ENCODE measurements around the gene NEURL3.

NEURL3 gene

DNA sequence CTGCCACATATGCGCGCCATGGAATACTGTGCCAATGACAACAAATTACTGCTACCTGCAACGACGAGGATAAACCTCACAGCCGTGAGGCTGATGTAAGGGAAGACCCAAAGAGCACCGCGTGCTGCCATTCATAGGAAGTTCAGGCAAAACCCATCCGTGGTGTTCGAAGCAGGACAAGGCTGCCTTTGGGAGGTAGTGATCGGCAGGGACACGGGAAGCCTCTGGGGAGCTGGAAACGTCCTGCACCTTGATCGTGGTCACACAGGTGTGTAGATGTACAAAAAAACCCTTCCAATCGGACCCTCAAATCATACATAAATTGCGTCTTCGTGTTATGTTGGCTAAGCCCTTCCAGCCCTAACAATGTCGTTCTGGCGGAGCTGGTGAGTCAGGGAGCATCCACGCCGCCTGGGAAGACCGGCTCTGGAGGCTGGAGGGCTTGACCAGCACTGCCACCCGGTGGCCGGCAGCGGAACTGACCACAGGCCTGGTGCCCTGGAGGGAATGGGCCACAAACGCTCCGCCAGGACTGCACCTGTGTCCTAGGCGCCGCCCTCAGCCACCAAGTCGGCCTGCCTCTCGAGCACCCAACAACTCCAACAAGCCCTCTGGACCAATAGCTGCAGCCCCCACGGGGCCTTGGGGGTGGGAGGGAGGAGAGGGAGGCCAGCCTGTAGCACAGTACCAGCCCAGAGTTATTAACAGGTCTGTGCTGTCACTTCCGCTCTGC, 4.1 kb upstream of the NEURL3 start (continued):
- TF ChIP-seq ZNF629 (tag by site-specific recombination; IDR thresholded peaks at IDR 0.05) (no peak), PBX3 (CRISPR knock-in tag; IDR thresholded peaks at IDR 0.05) (peak; percentile 88), ZNF2 (tag by site-specific recombination; IDR thresholded peaks at IDR 0.05) (peak; percentile 81), ZNF501 (tag by site-specific recombination; IDR thresholded peaks at IDR 0.05) (no peak), GFI1B (tag by site-specific recombination; IDR thresholded peaks at IDR 0.05) (no peak), GLI4 (tag by site-specific recombination; IDR thresholded peaks at IDR 0.05) (no peak), ZNF248 (tag by site-specific recombination; IDR thresholded peaks at IDR 0.05) (no peak), ZSCAN30 (tag by site-specific recombination; IDR thresholded peaks at IDR 0.05) (peak; percentile 55; the same call in 1 of the 2 replicates), ZNF24 (tag by site-specific recombination; IDR thresholded peaks at IDR 0.05) (no peak), ZNF626 (tag by site-specific recombination; IDR thresholded peaks at IDR 0.05) (no peak), OSR2 (tag by site-specific recombination; IDR thresholded peaks at IDR 0.05) (no peak), ZNF76 (tag by site-specific recombination; IDR thresholded peaks at IDR 0.05; ENCODE audit: borderline replicate concordance, low read depth) (no peak), ZNF146 (tag by site-specific recombination; IDR thresholded peaks at IDR 0.05) (no peak), ZNF140 (tag by site-specific recombination; IDR thresholded peaks at IDR 0.05) (no peak), ZNF239 (tag by site-specific recombination; IDR thresholded peaks at IDR 0.05) (no peak), SP3 (tag by site-specific recombination; IDR thresholded peaks at IDR 0.05) (peak; percentile 17; the same call in 1 of the 2 replicates), ZNF423 (tag by site-specific recombination; IDR thresholded peaks at IDR 0.05) (no peak), ZBTB17 (tag by site-specific recombination; IDR thresholded peaks at IDR 0.05) (peak; percentile 43), ZFP37 (tag by site-specific recombination; IDR thresholded peaks at IDR 0.05) (no peak), IKZF3 (tag by site-specific recombination; IDR thresholded peaks at IDR 0.05) (peak; percentile 79), ZNF433 (tag by site-specific recombination; IDR thresholded peaks at IDR 0.05; ENCODE audit: low read depth) (no peak), ZNF221 (tag by site-specific recombination; IDR thresholded peaks at IDR 0.05; ENCODE audit: borderline replicate concordance) (no peak), SCRT2 (tag by site-specific recombination; IDR thresholded peaks at IDR 0.05) (peak; percentile 44; the same call in 1 of the 2 replicates), ZNF660 (tag by site-specific recombination; IDR thresholded peaks at IDR 0.05) (0 out of 2 replicates have a peak, but pooled peaks have one; percentile 29), ZEB2 (tag by site-specific recombination; IDR thresholded peaks at IDR 0.05) (0 out of 2 replicates have a peak, but pooled peaks have one; percentile 18)
- TF ChIP-seq, protein P1, sequence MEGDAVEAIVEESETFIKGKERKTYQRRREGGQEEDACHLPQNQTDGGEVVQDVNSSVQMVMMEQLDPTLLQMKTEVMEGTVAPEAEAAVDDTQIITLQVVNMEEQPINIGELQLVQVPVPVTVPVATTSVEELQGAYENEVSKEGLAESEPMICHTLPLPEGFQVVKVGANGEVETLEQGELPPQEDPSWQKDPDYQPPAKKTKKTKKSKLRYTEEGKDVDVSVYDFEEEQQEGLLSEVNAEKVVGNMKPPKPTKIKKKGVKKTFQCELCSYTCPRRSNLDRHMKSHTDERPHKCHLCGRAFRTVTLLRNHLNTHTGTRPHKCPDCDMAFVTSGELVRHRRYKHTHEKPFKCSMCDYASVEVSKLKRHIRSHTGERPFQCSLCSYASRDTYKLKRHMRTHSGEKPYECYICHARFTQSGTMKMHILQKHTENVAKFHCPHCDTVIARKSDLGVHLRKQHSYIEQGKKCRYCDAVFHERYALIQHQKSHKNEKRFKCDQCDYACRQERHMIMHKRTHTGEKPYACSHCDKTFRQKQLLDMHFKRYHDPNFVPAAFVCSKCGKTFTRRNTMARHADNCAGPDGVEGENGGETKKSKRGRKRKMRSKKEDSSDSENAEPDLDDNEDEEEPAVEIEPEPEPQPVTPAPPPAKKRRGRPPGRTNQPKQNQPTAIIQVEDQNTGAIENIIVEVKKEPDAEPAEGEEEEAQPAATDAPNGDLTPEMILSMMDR (tag by site-specific recombination; IDR thresholded peaks at IDR 0.05) = peak; percentile 95
- TF ChIP-seq, protein P2, sequence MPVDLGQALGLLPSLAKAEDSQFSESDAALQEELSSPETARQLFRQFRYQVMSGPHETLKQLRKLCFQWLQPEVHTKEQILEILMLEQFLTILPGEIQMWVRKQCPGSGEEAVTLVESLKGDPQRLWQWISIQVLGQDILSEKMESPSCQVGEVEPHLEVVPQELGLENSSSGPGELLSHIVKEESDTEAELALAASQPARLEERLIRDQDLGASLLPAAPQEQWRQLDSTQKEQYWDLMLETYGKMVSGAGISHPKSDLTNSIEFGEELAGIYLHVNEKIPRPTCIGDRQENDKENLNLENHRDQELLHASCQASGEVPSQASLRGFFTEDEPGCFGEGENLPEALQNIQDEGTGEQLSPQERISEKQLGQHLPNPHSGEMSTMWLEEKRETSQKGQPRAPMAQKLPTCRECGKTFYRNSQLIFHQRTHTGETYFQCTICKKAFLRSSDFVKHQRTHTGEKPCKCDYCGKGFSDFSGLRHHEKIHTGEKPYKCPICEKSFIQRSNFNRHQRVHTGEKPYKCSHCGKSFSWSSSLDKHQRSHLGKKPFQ (tag by site-specific recombination; IDR thresholded peaks at IDR 0.05) = no peak
- TF ChIP-seq, protein P3, sequence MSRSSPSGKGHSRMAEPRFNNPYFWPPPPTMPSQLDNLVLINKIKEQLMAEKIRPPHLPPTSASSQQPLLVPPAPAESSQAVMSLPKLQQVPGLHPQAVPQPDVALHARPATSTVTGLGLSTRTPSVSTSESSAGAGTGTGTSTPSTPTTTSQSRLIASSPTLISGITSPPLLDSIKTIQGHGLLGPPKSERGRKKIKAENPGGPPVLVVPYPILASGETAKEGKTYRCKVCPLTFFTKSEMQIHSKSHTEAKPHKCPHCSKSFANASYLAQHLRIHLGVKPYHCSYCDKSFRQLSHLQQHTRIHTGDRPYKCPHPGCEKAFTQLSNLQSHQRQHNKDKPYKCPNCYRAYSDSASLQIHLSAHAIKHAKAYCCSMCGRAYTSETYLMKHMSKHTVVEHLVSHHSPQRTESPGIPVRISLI (tag by site-specific recombination; IDR thresholded peaks at IDR 0.05) = no peak
- TF ChIP-seq, protein P4, sequence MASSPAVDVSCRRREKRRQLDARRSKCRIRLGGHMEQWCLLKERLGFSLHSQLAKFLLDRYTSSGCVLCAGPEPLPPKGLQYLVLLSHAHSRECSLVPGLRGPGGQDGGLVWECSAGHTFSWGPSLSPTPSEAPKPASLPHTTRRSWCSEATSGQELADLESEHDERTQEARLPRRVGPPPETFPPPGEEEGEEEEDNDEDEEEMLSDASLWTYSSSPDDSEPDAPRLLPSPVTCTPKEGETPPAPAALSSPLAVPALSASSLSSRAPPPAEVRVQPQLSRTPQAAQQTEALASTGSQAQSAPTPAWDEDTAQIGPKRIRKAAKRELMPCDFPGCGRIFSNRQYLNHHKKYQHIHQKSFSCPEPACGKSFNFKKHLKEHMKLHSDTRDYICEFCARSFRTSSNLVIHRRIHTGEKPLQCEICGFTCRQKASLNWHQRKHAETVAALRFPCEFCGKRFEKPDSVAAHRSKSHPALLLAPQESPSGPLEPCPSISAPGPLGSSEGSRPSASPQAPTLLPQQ (tag by site-specific recombination; IDR thresholded peaks at IDR 0.05) = no peak
- TF ChIP-seq, protein P5, sequence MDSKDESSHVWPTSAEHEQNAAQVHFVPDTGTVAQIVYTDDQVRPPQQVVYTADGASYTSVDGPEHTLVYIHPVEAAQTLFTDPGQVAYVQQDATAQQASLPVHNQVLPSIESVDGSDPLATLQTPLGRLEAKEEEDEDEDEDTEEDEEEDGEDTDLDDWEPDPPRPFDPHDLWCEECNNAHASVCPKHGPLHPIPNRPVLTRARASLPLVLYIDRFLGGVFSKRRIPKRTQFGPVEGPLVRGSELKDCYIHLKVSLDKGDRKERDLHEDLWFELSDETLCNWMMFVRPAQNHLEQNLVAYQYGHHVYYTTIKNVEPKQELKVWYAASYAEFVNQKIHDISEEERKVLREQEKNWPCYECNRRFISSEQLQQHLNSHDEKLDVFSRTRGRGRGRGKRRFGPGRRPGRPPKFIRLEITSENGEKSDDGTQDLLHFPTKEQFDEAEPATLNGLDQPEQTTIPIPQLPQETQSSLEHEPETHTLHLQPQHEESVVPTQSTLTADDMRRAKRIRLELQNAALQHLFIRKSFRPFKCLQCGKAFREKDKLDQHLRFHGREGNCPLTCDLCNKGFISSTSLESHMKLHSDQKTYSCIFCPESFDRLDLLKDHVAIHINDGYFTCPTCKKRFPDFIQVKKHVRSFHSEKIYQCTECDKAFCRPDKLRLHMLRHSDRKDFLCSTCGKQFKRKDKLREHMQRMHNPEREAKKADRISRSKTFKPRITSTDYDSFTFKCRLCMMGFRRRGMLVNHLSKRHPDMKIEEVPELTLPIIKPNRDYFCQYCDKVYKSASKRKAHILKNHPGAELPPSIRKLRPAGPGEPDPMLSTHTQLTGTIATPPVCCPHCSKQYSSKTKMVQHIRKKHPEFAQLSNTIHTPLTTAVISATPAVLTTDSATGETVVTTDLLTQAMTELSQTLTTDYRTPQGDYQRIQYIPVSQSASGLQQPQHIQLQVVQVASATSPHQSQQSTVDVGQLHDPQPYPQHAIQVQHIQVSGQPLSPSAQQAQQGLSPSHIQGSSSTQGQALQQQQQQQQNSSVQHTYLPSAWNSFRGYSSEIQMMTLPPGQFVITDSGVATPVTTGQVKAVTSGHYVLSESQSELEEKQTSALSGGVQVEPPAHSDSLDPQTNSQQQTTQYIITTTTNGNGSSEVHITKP (tag by site-specific recombination; IDR thresholded peaks at IDR 0.05) = 0 out of 2 replicates have a peak, but pooled peaks have one; percentile 20

All from HEK293 (cell line).